ENCODE results near the gene ZC3HAV1.
A peak's percentile ranks its signal among the peaks of the same experiment; 100 is the strongest.
"Not testable (repeated sequence)": the region's sequence is repeated elsewhere in the genome, so short reads cannot be mapped to it uniquely, and the experiment has no call there.

ZC3HAV1 gene

GRCh38 chr7:139065323-139065722, 44.2 kb downstream of the ZC3HAV1 start:
- DNase-seq (ENCODE audit: low read depth): no peak
- H3K4me3 ChIP-seq (ENCODE audit: low read depth, low read length): no peak overlapping the region
- no peak for TF ChIP-seq CTCF (conservative IDR thresholded peaks at IDR 0.05; ENCODE audit: low read depth, low read length)

- TF ChIP-seq CTCF (conservative IDR thresholded peaks at IDR 0.05; ENCODE audit: low read depth, low read length): no peak
- no peak overlapping the region for H3K4me3 ChIP-seq (ENCODE audit: low read depth, low read length)
- peak; percentile 28 for DNase-seq (ENCODE audit: low read depth)
These were observed 48.1 kb downstream of the ZC3HAV1 start for GRCh38 chr7:139061416-139061815.

GRCh38 chr7:139060695-139061237, 48.8 kb downstream of the ZC3HAV1 start:
- H3K4me3 ChIP-seq (ENCODE audit: low read depth, low read length): no peak overlapping the region
- DNase-seq (ENCODE audit: low read depth): no peak

GRCh38 chr7:139059905-139060304, 49.6 kb downstream of the ZC3HAV1 start:
- H3K4me3 ChIP-seq (ENCODE audit: low read depth, low read length): no peak overlapping the region
- DNase-seq (ENCODE audit: low read depth): no peak
- no peak for TF ChIP-seq CTCF (conservative IDR thresholded peaks at IDR 0.05; ENCODE audit: low read depth, low read length)

More at GRCh38 chr7:139060695-139061237, 48.8 kb downstream of the ZC3HAV1 start:
- no peak for TF ChIP-seq CTCF (conservative IDR thresholded peaks at IDR 0.05; ENCODE audit: low read depth, low read length)

GRCh38 chr7:139058943-139059342, 50.6 kb downstream of the ZC3HAV1 start:
- DNase-seq (ENCODE audit: low read depth): peak; percentile 28
- no peak overlapping the region for H3K4me3 ChIP-seq (ENCODE audit: low read depth, low read length)
- TF ChIP-seq CTCF (conservative IDR thresholded peaks at IDR 0.05; ENCODE audit: low read depth, low read length): no peak

- TF ChIP-seq CTCF (conservative IDR thresholded peaks at IDR 0.05; ENCODE audit: low read depth, low read length): no peak
- no peak for DNase-seq (ENCODE audit: low read depth)
- H3K4me3 ChIP-seq (ENCODE audit: low read depth, low read length): no peak overlapping the region
These were observed 53.8 kb downstream of the ZC3HAV1 start for GRCh38 chr7:139055674-139056073.

- H3K4me3 ChIP-seq (ENCODE audit: low read depth, low read length); DNase-seq (ENCODE audit: low read depth): not testable (repeated sequence)
These were observed 54.9 kb downstream of the ZC3HAV1 start for GRCh38 chr7:139054656-139055055.

Measured in choroid plexus epithelial cell (primary cell).